Neural progenitor cell (in vitro differentiated cells): ENCODE results near the gene CCZ1.
"Not testable (repeated sequence)": the region's sequence is repeated elsewhere in the genome, so short reads cannot be mapped to it uniquely, and the experiment has no call there.

Experiments
- CTCF ChIP-seq: fragments of 200-600 bp; sonication (generic); IDR thresholded peaks from 2 replicates; pipeline ENCODE4 v1.5.1; 2017; ENCODE audit warnings: antibody characterized with exemption, mild to moderate bottlenecking
- EZH2phosphoT487 ChIP-seq: fragments of 200-600 bp; sonication (generic); IDR thresholded peaks from 2 replicates; pipeline ENCODE4 v1.6.1; 2017; ENCODE audit warnings: antibody characterized with exemption

GRCh38 chr7:5861281-5861680, 37.3 kb upstream of the CCZ1 start:
- not testable (repeated sequence) for TF ChIP-seq CTCF, EZH2phosphoT487
